Left ventricle myocardium superior (tissue), 1 donor: ENCODE results near the gene LZTR1. TPM values are rescaled to one million over a fixed set of nuclear protein-coding genes. Genes with fewer than 3 reads are reported as not detected.
"Not testable (repeated sequence)": the region's sequence is repeated elsewhere in the genome, so short reads cannot be mapped to it uniquely, and the experiment has no call there.

ENCODE experiments used
- ATAC-seq: fragments of 200-7000 bp; cut with Tn5 transposase; one replicate; pipeline ENCODE4 v1.9.1; 2020; ENCODE audit warnings: mild to moderate bottlenecking, moderate library complexity
- DNase-seq: peaks from one replicate; pipeline ENCODE4 v3.0.0-alpha.2; 2020
- intact Hi-C: fragments of 100-400 bp; cut with micrococcal nuclease; formaldehyde crosslinking; loops from one replicate; pipeline ENCODE4 v1.11.0; 2022
- total RNA-seq: library from RNA; stranded (reverse); fragmentation: NEBNext Ultra II Directional; extraction: Animal tissue kit (Norgen Biotek cat#: 25700); gene quantifications from one replicate; pipeline ENCODE4 v1.2.1, GENCODE V29; 2021
- donor health status: DM: no; HTN: yes; CAD: no; lungs with severe emphysema.

LZTR1 gene
- total RNA-seq, 1 donor from 2014 or later = 24.4 TPM

DNA sequence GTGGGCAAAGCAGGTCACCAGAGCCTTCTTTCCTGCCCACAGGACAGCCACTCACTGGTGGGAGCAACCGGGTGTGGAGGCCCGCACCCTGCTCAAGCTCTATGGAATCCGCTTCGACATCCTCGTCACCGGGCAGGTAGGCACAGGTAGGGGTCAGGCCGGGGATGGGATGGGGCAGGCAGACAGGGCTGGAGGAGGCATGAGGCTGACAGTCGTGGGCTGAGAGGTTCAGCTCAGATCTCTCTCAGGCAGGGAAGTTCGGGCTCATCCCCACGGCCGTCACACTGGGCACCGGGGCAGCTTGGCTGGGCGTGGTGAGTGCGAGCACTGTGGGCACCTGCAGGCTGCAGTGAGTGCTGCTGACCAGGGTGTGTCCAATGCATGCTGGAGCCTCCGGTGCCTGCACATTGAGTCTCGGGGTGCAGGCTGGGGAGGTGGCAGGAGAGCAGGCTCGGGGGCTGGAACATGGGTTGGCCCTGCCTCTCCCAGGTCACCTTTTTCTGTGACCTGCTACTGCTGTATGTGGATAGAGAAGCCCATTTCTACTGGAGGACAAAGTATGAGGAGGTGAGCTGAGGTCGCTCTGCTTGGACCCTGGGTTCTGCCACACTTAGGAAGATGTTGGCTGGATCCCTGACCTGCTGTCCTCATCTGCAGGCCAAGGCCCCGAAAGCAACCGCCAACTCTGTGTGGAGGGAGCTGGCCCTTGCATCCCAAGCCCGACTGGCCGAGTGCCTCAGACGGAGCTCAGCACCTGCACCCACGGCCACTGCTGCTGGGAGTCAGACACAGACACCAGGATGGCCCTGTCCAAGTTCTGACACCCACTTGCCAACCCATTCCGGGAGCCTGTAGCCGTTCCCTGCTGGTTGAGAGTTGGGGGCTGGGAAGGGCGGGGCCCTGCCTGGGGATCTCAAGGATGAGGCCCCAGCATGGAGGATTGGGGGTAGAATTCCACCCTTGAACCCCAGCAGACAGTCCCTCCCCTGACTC lies 44.0 kb downstream of the LZTR1 start:
- ATAC-seq (no peak), DNase-seq (no peak)
- intact Hi-C loops = no loop called here

GRCh38 chr22:21026783-21027692 lies 44.9 kb downstream of the LZTR1 start:
- ATAC-seq (peak; percentile 68), DNase-seq (peak; percentile 73)
- intact Hi-C loops = no loop called here

- intact Hi-C loops = no loop called here
- no peak for DNase-seq
- no peak for ATAC-seq
These were observed 46.5 kb downstream of the LZTR1 start for GRCh38 chr22:21028277-21029251.

DNA sequence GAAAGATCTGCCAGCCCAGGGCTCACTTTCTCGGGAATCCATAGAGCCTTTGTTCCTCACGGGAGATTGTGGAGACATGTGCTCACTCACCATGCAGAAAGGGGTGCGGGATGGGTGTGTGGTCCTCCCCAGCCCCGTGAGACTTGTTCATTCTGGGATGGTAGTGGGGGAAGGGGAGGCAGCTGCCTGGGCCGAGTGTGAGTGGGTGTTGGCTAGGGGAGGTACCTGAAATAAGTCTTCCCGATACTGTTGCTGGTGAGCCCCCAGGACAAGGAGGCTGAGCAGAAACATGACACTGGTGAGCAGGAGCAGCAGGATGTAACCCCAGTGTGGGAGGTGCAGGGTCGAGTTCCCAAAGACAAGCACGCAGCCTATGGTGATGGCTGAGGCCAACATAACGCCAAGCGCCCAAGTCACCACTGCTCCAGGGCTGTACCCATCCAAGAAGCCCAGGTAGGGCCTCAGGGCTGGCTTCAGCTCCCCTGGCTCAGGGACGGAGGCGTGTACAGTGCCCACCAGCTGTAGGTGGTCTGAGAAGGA lies 47.5 kb downstream of the LZTR1 start:
- intact Hi-C loops = no loop called here
- no peak for DNase-seq
- no peak for ATAC-seq

DNA sequence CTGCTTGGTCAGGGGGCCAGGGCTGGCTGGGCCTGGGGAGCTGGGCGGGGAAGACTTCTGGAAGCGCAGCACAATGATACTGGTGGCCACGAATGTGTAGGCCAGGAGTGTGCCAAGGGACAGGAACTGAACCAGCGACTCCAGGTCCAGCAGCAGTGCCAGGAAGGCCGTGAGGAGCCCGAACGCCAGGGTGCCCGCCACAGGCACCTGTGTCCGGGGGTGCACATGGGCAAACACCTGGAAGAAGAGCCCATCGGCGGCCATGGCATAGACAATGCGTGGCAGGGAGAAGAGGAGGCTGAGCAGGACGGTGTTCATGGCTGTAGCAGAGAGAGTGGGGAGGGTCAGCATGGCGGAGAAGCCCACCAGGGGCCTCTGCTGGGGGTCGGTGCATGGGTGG lies 47.9 kb downstream of the LZTR1 start:
- intact Hi-C loops = no loop called here
- DNase-seq = no peak

DNA sequence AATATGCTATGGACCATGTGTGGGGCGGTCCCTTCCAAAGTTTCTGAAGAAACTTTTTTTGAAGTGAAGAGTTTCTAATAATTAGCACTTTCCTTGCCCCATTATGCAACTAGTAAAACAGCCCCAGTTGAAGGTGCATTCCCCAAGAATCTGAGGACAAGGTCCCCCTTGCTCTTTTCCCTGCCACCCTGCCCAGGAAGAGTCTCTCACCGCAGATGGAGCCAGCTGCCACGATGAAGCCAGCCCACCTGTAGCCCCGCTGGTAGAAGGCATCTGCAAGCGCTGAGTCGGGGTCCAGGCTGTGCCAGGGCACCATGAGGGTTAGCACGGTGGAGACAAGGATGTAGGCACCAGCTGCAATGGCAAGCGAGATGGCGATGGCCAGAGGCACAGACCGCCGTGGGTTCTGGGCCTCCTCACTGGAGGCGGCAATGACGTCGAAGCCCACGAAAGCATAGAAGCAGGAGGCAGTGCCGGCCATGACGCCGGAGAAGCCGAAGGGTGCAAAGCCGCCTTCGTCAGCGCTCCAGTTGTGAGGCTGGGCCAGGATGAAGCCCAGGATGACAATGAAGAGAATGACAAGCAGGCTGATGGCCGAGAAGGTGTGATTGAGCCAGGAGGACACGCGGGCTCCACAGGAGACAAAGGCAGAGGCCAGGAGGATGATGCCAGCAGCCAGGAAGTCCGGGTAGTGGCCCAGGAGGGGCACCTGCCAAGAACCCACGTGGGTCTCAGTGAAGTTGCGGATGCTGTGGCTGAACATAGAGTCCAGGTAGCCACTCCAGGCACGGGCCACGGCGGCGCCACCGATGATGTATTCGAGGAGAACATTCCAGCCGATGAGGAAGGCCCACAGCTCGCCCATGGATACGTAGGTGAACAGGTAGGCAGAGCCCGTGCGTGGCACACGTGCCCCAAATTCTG lies 48.8 kb downstream of the LZTR1 start:
- no peak for ATAC-seq
- intact Hi-C loops = no loop called here
- DNase-seq = no peak

More for the DNA sequence above, 47.9 kb downstream of the LZTR1 start:
- ATAC-seq = no peak

GRCh38 chr22:21031545-21032036 lies 49.5 kb downstream of the LZTR1 start:
- intact Hi-C loops = no loop called here
- DNase-seq (no peak), ATAC-seq (no peak)

DNA sequence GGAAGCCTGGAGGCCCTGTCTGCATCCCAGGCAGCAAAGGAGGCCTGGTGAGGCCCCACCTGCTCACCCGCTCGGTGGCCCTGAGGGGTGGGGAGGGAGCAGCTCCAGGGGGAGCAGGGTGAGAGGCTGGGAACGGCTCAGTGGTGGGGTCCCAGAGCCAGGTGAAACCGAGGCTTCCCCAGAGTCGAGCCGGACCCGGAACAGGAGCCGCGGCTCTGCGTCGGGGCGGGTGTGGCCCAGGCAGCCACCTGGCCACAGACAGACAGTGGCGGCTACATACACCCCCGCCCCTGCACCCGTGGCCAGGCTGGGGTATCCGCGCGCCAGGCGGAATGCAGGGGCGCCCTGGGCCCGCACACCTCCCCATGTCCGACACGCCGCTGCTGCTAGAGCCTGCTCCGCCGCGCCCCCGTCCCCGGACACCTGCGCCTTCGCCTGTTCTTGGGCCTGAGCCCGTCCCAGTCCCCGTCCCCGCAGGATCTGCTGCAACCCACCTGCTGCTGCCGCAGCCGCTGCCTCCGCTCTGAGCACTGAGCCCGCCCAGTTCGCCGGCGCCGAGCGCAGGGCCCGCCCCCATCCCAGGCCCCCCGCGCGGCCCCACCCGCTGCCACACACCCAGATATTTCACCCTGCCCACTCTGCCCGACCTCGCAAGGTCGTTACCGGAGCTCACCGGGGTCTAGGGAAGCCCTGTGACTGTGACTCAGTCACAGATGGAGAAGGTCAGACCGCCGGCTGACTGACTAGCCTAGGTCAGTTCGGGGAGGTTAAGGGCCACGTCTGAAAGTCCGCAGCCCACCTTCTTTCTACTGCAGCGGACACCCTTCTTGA lies 50.2 kb downstream of the LZTR1 start, which contains the start of gene SLC7A4:
Gene SLC7A4 (minus strand): TSS at position 525 of the 831 bp plus-strand sequence. CDS start 749 bp downstream, outside the sequence.
- DNase-seq = peak; percentile 42
- intact Hi-C loops = no loop called here
- ATAC-seq = peak; percentile 64

DNA sequence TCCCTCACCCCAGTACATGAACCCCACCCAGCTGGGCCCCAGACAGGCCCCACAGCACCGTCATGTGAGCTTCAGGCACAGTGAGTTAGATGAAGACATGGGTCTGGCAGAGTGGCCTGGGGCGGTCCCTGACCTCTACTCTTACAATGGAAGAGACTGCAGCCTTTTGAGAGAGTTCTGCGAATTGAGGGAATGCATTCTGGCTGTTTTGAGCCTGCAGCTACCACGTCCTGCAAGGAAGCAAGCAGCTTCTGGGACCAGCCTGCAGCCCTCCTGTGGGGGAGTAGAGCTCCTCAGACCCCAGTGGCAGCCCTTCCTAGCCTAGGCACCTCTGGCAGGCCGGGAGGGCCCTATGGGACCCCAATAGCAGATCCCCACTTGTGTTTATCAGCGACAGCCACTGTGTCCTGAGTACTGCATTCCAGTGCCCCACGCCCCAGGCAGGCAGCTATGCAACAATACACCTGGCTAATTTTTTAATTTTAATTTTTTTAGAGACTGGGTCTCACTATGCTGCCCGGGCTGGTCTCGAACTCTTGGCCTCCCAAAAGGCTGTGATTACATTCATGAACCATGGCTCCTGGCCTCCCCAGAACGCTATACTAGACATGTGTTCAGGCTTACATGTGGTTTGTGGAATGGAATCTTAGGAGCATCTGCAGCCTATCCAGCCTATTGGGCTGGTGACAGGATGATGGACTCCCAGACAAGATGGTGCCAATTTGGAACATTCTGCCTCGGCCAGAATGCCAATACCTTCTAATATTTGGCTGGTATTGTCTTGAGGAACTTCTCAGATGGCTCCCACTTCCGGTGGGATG lies 51.0 kb downstream of the LZTR1 start:
- intact Hi-C loops = no loop called here
- ATAC-seq (no peak), DNase-seq (no peak)

- DNase-seq = no peak
- intact Hi-C loops = no loop called here
- ATAC-seq = no peak
These were observed 51.8 kb downstream of the LZTR1 start for GRCh38 chr22:21033895-21034294.

DNA sequence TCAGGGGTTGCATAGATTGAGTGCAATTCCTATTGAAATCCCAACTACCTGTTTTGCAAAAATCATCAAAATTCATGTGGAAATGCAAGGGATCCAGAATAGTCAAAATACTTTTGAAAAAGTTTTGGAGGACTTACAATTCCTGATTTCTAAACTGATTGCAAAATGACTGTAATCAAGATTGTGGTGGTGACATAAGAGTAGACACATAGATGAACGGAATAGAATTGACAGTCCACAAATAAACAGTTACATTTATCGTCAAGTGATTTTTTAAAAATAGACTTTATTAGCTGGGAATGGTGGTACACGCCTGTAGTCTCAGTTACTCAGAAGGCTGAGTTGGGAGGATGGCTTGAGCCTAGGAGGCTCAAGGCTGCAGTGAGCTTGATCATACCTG lies 52.9 kb downstream of the LZTR1 start:
- ATAC-seq = no peak
- no peak for DNase-seq
- intact Hi-C loops = no loop called here

- ATAC-seq = peak; percentile 73
- peak; percentile 35 for DNase-seq
- intact Hi-C loops = no loop called here
These were observed 56.3 kb downstream of the LZTR1 start for GRCh38 chr22:21038405-21038804.

- ATAC-seq, intact Hi-C loops: not testable (repeated sequence)
- peak; percentile 6 for DNase-seq
These were observed 57.1 kb downstream of the LZTR1 start for GRCh38 chr22:21039158-21039557.

DNA sequence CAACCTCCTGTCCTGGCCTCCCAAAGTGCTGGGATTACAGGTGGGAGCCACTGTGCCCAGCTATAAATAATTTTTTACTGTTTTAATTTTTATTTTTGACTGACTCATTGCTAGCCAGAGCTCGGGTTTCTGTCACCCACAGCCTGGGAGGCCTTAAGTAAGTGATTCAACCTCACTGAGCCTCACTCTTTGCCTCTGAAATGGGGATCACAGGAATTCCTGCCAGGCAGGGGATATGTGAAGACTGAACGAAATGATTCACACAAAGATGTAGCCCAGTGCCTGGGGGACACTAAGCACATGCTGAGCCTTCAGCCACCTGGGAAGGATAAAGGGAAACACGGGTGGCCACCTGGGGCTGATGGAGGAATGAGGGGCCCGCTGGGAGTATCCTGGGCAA lies 59.8 kb downstream of the LZTR1 start:
- peak; percentile 4 for DNase-seq
- intact Hi-C loops = no loop called here
- ATAC-seq = no peak
